GM15510 (cell line): Measurements from ENCODE around the gene FAM241A.
A peak's percentile ranks its signal among the peaks of the same experiment; 100 is the strongest.

Experiments used
- POLR2A ChIP-seq: IDR thresholded peaks from 3 replicates; pipeline ENCODE4 v1.6.1; 2011; ENCODE audit warnings: borderline replicate concordance; ENCODE audit not compliant: insufficient read length; ENCODE audit errors: extremely low read depth

Gene FAM241A

DNA sequence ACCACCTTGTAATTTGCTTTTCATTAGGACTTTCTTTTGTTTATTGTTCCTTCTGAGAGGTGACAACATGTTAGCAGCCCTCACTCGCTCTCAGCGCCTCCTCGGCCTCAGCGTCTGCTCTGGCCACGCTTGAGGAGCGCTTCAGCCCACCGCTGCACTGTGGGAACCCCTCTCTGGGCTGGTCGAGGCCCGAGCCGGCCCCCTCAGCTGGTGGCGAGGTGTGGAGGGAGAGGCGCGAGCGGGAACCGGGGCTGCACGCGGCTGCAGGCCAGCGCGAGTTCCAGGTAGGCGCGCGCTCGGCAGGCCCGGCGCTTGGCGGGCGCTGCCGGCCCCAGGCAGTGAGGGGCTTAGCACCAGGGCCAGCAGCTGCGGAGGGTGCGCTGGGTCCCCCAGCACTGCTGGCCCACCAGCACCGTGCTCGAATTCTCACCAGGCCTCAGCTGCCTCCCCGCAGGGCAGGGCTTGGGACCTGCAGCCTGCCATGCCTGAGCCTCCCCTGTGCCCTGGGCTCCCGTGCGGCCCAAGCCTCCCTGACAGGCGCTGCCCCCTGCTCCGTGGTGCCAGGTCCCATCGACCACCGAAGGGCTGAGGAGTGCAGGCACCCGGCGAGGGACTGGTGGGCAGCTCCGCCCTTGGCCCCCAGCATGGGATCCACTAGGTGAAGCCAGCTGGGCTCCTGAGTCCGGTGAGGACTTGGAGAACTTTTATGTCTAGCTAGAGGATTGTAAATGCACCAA lies 77.1 kb downstream of the FAM241A start:
- TF ChIP-seq POLR2A = no peak

DNA sequence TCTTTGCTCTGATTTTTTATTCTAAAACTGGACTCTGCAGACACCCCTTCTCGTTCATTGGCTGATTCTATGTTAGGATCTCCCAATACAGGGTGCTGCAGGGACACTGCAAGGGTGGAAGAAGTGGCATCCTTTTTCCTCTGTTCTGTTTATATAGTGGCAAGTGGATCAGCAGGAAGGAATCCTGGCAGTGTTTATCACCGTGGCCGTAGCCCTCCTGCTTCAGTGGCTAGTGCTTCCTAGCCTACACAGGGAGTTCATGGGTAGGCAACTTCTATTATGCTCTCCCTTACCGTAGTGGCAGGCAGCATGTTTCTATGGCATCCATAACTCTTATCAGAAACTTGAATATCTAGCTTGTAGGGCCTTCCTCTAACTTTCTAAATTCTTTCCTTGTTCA lies 79.9 kb downstream of the FAM241A start:
- no peak for TF ChIP-seq POLR2A

- no peak for TF ChIP-seq POLR2A
These were observed 85.9 kb downstream of the FAM241A start for GRCh38 chr4:112230879-112231778.

- TF ChIP-seq POLR2A = peak; percentile 79
These were observed 86.8 kb downstream of the FAM241A start, which contains the start of gene AP1AR for GRCh38 chr4:112231779-112232713. AP1AR (plus strand) TSS chr4:112231787; CDS start chr4:112232092, 305 bp downstream.

DNA sequence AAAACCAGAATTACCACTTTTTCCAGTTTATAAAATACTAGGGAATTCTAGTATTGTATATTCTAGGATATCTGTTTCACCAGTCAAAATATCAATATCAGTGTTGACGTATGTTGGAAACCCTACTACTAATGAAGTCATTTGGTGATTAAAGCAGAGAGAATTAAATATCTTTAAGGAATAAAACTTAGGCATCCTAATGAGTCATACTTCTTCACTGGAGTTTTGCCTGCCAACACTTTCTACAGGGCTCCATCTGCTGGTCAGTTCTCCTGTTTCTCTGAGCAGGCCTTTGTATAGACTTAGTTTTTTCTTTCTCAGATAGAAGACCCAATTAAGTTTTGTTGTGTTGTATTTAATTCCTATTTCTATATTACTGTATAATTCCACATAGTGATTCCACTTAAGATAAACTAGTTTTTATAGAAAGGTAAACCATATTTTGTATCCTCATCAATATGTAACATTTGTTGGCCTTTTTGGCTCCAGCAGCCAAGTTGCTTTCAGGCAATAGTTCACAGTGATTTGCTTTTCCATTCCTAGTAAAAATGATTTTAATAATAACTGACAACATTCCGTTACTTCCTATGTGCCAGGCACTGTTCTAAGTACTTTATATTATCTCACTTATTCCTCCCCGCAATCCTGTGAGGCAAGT lies 89.8 kb downstream of the FAM241A start:
- TF ChIP-seq POLR2A = no peak

GRCh38 chr4:112236040-112236439 lies 90.8 kb downstream of the FAM241A start:
- TF ChIP-seq POLR2A = no peak

GRCh38 chr4:112238833-112239232 lies 93.6 kb downstream of the FAM241A start:
- TF ChIP-seq POLR2A = no peak
